H1 (cell line): Measurements from ENCODE around the gene VPS37C. TPM values are rescaled to one million over a fixed set of nuclear protein-coding genes. Genes with fewer than 3 reads are reported as not detected.

Experiments used
- CBX8 ChIP-seq: fragments of 300-800, 300-1000 bp; sonication (generic); IDR thresholded peaks from 2 replicates; pipeline ENCODE4 v1.7.1; 2016; ENCODE audit warnings: low read depth, low read length, borderline replicate concordance
- POU5F1 ChIP-seq: IDR thresholded peaks from 2 replicates; pipeline ENCODE4 v1.6.1; 2011; ENCODE audit warnings: low read depth, mild to moderate bottlenecking, low read length, moderate library complexity
- SIX5 ChIP-seq: IDR thresholded peaks from 2 replicates; pipeline ENCODE4 v1.6.1; 2011; ENCODE audit warnings: mild to moderate bottlenecking, low read depth, low read length
- TEAD4 ChIP-seq: IDR thresholded peaks from 2 replicates; pipeline ENCODE4 v1.6.1; 2012; ENCODE audit warnings: low read depth, low read length, inconsistent platforms, mixed read lengths
- polyA plus RNA-seq, 7 experiments: library from polyadenylated mRNA; depleted of rRNA in 3 of 7; stranded (reverse) in 5 of 7; unstranded in 2 of 7; fragments of >200 nt in 5 of 7; fragments of 200-250 nt in 2 of 7; gene quantifications; 1 replicate in 5 of 7; 2 replicates in 1 of 7; 4 replicates in 1 of 7; pipeline versions ENCODE4 v1.2.1 to v1.2.3, GENCODE V29; 2011 to 2013; ENCODE audit warnings: missing spikeins in 2 of 7, mixed read lengths in 2 of 7
- total RNA-seq: library from RNA; stranded (reverse); fragmentation: NEBNext Ultra II Directional; extraction: Animal tissue kit (Norgen Biotek cat#: 25700); gene quantifications from 2 replicates; pipeline ENCODE4 v1.2.1, GENCODE V29; 2021

Gene VPS37C
- total and polyA plus RNA-seq, 2 of the 8 experiments (the other 6 are each of a cell fraction or from before 2014, with no cell fraction given), result 12.9 to 21.0 TPM

GRCh38 chr11:61172888-61173287 lies 11.7 kb upstream of the VPS37C start (continued):
- TF ChIP-seq CBX8 (no peak), POU5F1 (no peak), TEAD4 (no peak), SIX5 (no peak)
